Activated CD8-positive, alpha-beta memory T cell treated with anti-CD3 and anti-CD28 coated beads for 36 hours (primary cell): Measurements from ENCODE around the gene CPZ. TPM values are rescaled to one million over a fixed set of nuclear protein-coding genes. Genes with fewer than 3 reads are reported as not detected.

Experiments used
- CTCF ChIA-PET: fragments of 350-600 bp; sonication (Branson Sonifier 250); formaldehyde crosslinking; loops from one replicate; lab custom pipeline; 2021; ENCODE audit warnings: antibody characterized with exemption; lab: Charles Lee
- POLR2A ChIA-PET: fragments of 350-600 bp; sonication (Branson Sonifier 250); formaldehyde crosslinking; loops from one replicate; lab custom pipeline; 2021; ENCODE audit warnings: antibody characterized with exemption; lab: Charles Lee
- total RNA-seq, 2 experiments: library from RNA; stranded (reverse); gene quantifications; one replicate each; pipeline ENCODE4 v1.2.3, GENCODE V29; 2021

The CPZ gene
- total RNA-seq = not detected

- POLR2A ChIA-PET = no interaction called here
- CTCF ChIA-PET = no interaction called here
Measured at GRCh38 chr4:8592366-8593263, at the start of gene CPZ. Gene CPZ (plus strand): TSS chr4:8592765. CDS start chr4:8592834, 69 bp downstream.

DNA sequence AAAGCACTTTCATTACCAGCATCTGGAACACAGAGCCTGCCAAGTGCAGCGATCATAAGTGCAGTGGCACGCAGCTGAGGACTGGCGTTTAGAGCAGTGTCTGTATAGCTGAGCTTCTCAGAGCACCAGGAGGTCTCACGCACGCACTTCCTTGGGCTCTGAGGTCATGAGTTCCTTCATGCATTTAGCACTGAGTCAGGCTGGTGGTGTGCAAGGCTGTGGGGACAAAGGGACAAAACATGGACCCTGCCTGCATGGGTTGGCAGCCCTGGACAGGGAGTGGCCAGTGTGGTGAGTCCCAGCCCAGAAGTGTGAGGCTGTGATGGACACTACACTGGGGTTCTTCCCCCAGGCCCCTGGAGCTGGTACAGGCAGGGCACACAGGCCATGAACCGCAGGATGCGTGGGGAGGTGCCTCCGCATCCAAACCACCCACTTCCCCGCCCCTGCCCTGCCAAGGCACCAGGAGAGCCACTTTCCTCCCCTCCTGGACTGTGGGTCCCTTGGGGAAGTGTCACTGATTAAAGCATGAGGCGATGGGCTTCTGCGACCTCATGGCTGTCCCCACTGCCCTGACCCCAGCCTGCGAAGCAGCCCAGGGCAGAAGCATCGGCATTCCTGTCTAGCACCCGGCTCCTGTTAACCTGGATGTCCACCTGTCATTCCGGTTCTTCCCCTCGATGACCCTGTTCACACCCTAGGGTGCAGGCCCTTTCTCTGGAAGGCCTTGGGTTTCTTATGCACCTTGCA is 49.6 kb upstream of the CPZ start:
- CTCF ChIA-PET = no interaction called here
- POLR2A ChIA-PET = no interaction called here

DNA sequence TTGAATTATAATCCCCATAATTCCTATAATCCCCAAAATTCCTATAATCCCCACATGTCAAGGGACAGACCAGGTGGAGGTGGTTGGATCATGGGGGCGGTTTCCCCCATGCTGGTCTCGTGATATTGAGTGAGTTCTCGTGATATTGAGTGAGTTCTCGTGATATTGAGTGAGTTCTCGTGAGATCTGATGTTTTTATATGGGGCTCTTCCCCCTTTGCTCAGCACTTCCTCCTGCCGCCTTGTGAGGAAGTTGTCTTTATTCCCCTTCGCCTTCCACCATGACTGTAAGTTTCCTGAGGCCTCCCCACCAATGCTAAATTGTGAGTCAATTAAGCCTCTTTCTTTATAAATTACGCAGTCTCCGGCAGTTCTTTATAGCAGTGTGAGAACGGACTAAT is 48.9 kb upstream of the CPZ start:
- ChIA-PET CTCF (no interaction called here), POLR2A (no interaction called here)

GRCh38 chr4:8544282-8544681 is 48.3 kb upstream of the CPZ start:
- ChIA-PET CTCF (no interaction called here), POLR2A (no interaction called here)

DNA sequence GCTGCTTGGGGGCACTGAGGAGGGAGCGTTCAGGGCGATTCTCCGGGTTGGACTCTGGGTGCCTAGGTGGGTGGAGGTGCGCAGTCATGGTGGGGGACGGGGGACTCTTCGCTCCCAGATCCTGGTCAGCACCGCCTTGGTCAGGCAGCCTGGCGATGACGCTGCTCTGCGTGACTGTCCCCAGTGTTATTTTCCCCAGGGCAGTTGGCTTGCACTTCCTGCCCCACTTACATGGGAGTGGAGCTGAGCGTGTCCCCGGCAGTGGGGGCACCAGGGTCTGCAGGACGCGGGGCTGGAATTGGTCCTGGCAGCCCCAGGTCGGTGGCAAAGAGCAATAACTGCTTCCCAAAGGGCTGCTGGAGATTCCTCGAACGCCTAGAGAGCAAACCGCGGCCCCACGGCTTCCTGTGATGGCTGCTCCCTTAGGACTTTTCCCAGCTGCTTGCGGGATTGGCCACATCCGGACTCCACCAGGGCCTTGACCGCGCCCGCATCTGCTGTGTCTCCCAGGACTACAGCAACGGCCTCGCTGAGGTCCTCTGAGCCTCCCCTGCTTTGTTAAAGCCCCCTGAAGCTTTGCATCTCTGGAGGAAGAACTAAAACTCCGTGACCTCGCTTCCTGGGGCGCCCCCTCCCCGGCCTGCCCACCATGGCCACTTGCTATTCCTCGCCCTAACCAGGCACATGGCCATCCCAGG is 47.7 kb upstream of the CPZ start:
- CTCF ChIA-PET = no interaction called here
- POLR2A ChIA-PET = no interaction called here

DNA sequence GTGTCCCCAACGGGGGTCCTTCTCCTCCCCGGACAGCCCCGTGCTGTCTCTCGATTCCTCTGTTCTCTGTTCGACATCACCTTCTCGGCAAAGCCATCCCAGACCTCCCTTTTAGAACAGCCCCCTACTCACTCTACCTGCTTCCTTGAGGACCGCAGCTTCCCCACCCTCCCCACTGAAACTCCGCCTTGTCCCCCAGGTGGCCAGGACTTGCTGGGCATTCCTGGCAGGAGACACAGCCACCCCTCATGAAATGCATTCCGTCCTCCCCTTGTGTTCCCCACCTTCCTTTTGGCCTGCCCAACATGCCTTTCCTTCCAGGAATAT is 47.2 kb upstream of the CPZ start:
- POLR2A ChIA-PET = no interaction called here
- CTCF ChIA-PET = interaction anchor here (0.5 kb wide), 1 partner anchor 149 kb away, joined by 3 read pairs; no protein-coding TSS in a partner anchor

DNA sequence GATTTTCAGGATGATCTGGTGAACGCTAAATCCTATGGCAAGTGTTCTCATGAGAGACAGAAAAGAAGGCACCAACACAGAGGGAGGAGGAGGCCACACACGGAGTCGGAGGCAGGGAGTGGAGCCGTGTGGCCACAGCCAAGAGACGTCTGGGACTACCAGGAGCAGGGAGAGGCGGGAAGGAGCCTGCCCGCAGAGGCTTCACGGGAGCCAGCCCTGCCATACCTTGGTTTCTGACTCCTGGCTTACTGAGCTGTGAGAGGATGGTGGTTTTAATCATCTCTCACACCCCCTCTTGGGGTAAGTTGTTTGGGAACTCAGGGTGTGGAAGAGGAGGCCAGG is 45.8 kb upstream of the CPZ start:
- CTCF ChIA-PET = no interaction called here
- POLR2A ChIA-PET = no interaction called here

- ChIA-PET CTCF (no interaction called here), POLR2A (no interaction called here)
Measured at GRCh38 chr4:8547108-8547911, 45.3 kb upstream of the CPZ start.

- POLR2A ChIA-PET = no interaction called here
- CTCF ChIA-PET = no interaction called here
Measured at GRCh38 chr4:8547912-8548730, 44.4 kb upstream of the CPZ start.

- ChIA-PET POLR2A (no interaction called here), CTCF (no interaction called here)
Measured at GRCh38 chr4:8548731-8549351, 43.7 kb upstream of the CPZ start.

DNA sequence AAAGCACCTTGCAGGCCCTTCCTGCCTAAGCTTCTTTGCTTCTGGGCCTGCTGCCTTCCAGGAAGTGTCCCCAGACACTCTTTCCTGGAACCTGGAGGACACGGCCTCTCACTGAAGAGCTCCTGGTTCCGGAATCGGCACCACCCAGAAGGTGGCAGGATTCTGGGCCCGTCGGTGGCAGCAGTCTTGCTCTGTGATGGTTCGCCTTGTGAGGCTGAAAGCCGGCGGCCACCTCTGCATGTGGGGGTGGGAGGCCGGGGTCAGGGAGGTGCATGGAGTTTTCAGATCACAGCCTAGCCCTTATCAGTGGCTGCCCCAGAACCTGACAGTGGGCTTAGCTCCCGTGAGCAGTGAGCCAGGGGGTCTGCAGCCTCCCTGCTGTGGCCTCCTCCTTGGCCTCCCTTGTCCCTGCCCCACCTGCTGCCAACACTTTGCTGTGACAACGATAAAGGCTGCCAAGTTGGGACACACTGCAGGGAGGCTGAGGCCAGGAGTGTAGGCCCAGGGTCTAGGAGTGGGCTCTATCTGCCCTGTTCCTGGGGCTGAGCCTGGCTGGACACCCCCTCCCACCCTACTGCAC is 43.1 kb upstream of the CPZ start:
- CTCF ChIA-PET = no interaction called here
- POLR2A ChIA-PET = no interaction called here

DNA sequence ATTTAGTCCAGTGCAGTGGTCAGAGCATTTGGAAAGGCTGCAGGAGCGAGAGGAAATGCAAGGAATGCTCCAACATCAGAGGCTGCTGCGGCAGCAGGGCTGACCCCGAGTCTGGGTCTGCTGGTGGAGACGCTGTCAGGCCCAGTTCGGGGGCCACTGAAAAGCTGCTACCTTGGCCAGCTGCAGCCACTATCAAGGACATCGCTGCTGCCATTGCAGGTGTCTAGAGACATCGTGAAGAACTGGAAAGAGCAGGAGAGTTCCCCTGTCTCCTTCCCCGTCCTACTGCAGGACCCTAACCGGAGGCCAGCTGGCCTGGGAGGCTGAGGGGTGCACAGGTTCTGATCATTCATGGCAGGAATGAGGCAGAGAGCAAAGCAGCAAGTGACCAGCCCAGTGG is 41.9 kb upstream of the CPZ start:
- ChIA-PET CTCF (no interaction called here), POLR2A (no interaction called here)

DNA sequence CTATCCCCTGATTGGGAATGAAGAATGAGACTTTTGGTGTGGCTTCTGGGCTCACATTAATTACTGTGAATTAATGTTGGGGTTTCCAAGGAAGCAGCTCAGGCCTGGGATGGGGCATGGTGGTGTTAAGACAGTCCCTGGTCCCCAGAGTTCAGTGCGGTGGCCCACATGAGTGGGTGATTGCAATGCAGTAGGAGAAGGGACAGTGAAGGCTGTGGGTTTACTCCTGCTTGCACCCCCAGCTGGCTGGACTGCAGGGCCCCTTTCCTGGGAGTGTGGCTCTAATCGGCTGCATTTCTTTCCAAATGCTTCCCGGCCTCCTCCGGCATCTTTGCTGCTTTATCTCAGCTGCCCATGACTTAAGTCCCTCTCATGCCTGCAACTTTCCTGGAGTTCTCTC is 40.5 kb upstream of the CPZ start:
- CTCF ChIA-PET = no interaction called here
- POLR2A ChIA-PET = no interaction called here

GRCh38 chr4:8552581-8553205 is 39.9 kb upstream of the CPZ start:
- ChIA-PET POLR2A (no interaction called here), CTCF (no interaction called here)

GRCh38 chr4:8553216-8553615 is 39.3 kb upstream of the CPZ start:
- CTCF ChIA-PET = no interaction called here
- POLR2A ChIA-PET = no interaction called here

GRCh38 chr4:8553991-8554405 is 38.6 kb upstream of the CPZ start:
- POLR2A ChIA-PET = no interaction called here
- CTCF ChIA-PET = no interaction called here

DNA sequence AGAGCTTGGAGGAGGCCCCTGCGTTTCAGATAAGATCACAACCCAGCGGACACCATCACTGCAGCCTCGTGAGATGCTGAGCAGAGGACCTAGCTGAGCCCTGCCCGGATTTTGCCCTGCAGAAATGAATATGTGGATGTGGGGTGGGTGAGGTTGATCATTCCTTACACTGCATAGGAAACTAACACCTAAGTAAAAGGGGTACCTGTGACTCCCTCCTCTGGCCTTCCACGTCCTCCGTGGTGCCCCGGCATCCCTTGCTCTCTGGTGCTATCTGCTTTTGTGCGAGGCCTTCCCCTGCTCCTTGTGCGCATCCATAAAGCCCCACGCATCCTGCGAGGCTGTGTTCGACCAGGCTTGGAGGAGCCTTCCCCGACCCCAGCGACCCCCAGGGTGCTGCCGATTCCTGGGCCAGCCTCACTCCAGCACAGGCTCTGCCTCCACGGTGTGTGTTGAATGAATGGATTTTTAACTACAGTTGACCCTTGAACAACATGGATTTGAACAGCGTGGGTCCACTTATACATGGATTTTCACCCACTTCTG is 37.9 kb upstream of the CPZ start:
- CTCF ChIA-PET = no interaction called here

More for the DNA sequence above, 37.9 kb upstream of the CPZ start:
- POLR2A ChIA-PET = no interaction called here
